Fibroblast of villous mesenchyme (primary cell): ENCODE results near the gene NCEH1. TPM values are rescaled to one million over a fixed set of nuclear protein-coding genes. Genes with fewer than 3 reads are reported as not detected.

Experiments
- DNase-seq: peaks from one replicate; pipeline ENCODE4 v3.0.0-alpha.2; 2010; ENCODE audit warnings: low read depth
- H3K4me3 ChIP-seq: 2 replicates; pipeline ENCODE4 v1.5.1; 2011; ENCODE audit warnings: low read depth, mild to moderate bottlenecking, low read length
- total RNA-seq: library from RNA; depleted of rRNA; stranded (reverse); fragments of >200 nt; gene quantifications from 2 replicates; pipeline ENCODE4 v1.2.3, GENCODE V29; 2012
- TF ChIP-seq, protein P1 (sequence below): IDR thresholded peaks from 2 replicates; pipeline ENCODE4 v1.5.1; 2012; ENCODE audit warnings: low read depth, mild to moderate bottlenecking, low read length; ENCODE audit not compliant: insufficient read depth

The NCEH1 gene
- total RNA-seq, 1 donor: 21.2 TPM

DNA sequence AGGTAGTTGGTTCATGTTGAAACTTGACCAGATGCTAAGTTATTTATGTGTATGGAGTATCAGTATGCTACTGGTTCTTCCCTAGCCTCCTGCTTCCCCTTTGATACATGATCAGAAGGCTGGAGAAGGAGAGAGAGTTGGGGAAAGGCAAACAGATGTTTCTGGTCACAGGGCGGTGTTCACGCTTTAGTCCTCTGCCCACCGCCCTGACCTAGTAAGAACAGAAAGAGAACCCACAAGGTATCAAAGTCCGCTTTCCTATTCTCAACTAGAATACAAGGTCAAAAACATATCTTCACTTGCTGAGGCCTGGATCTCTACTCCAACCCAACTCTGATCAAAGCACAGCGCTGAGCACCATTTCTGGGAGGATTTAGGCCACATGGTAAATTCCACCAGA lies 55.5 kb downstream of the NCEH1 start:
- TF ChIP-seq, protein P1, sequence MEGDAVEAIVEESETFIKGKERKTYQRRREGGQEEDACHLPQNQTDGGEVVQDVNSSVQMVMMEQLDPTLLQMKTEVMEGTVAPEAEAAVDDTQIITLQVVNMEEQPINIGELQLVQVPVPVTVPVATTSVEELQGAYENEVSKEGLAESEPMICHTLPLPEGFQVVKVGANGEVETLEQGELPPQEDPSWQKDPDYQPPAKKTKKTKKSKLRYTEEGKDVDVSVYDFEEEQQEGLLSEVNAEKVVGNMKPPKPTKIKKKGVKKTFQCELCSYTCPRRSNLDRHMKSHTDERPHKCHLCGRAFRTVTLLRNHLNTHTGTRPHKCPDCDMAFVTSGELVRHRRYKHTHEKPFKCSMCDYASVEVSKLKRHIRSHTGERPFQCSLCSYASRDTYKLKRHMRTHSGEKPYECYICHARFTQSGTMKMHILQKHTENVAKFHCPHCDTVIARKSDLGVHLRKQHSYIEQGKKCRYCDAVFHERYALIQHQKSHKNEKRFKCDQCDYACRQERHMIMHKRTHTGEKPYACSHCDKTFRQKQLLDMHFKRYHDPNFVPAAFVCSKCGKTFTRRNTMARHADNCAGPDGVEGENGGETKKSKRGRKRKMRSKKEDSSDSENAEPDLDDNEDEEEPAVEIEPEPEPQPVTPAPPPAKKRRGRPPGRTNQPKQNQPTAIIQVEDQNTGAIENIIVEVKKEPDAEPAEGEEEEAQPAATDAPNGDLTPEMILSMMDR: no peak
- DNase-seq: no peak
- H3K4me3 ChIP-seq: no peak overlapping the region

DNA sequence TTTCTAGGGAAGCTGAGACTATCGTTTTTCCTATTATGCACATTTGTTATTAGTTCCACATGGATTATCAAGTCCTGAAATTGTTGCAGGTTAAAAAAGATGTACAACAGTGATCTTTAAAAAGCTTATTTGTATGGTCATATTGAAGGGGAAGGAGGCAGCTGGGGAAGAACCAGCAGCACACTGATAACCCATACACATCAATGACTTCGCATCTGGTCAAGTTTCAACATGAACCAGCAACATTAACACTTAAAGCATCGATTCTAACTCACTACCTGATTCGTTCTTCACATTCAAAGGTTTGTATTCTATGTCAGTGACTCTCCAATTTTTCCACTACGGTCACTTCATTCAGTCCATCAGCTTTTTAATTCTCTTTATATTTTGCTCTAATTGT lies 56.4 kb downstream of the NCEH1 start:
- no peak overlapping the region for H3K4me3 ChIP-seq
- TF ChIP-seq, protein P1: no peak
- DNase-seq: no peak

DNA sequence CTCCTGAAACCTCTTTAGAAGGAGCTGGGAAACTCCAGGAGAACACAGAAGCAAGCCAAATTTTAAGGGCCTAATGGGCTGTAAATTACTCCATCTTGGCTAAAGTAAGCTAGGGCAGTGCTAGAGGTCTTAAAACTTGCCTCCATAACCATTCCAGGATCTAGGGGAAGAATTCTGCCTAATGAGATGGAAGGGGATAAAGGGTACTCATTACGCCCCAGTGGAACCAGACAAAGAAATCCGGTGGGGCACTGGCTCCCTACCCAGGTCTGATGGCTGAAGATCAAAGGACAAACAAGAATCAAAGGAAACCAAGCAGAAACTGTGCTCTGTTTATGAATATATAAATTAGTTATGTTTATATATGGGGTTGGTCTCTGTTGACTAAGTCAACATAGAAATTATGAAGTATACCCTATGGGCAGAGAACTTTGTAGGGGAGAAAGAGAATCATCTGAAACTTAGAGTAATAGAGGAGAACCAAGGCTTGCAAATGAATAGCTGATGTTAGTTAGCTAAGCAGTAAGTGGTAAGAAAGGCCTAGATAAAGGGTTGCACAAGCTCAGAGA lies 57.8 kb downstream of the NCEH1 start:
- H3K4me3 ChIP-seq: no peak overlapping the region
- DNase-seq: no peak
- TF ChIP-seq, protein P1: no peak

DNA sequence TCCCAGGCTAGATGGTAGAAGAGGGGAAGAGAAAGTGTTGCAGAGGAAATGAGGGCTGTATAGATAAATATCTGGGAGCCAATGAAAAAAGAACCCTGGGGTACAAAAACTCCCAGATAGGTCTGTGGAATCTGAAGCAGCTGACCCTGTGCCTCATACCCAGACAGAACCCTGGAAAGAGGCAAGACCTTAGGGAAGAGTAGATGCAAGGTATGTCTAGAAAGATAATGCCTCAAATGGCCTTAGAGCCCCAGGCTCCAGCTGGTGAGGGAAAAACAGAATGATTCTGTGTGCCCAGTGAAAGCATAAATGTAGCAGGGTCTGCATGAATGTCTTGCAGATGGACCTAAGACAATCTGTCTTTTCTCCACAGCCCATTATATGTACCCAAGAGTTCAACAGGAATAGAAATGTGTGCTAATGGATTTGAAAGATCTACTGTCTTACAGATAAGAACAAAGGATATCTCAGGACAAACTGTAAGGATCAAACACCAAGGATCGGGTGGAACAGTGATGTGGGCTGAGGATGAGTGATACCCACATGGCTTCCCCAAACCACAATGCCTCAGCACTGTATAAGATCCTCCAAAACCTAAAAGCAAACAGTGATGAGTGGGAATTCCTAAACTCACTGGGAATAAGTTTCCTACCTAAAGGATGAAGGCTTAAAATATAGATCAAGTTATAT lies 58.8 kb downstream of the NCEH1 start:
- no peak for DNase-seq
- TF ChIP-seq, protein P1: no peak
- H3K4me3 ChIP-seq: no peak overlapping the region

DNA sequence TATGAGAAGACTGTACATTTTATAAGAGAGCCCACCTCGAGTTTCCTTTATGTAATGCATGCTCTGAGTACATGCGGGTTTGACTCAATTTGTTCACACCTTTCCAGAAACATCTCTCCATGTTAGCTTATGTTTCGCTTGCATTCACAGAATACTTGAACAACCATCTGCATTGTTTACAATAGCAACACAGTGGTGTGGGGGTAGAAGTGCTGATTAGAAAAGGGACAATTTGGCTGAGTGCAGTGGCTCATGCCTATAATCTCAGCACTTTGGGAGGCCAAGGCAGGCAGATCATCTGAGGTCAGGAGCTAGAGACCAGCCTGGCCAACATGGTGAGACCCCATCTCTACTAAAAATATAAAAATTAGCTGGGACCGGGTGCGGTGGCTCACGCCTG lies 60.9 kb downstream of the NCEH1 start:
- TF ChIP-seq, protein P1: no peak
- H3K4me3 ChIP-seq: no peak overlapping the region
- DNase-seq: peak; percentile 34

DNA sequence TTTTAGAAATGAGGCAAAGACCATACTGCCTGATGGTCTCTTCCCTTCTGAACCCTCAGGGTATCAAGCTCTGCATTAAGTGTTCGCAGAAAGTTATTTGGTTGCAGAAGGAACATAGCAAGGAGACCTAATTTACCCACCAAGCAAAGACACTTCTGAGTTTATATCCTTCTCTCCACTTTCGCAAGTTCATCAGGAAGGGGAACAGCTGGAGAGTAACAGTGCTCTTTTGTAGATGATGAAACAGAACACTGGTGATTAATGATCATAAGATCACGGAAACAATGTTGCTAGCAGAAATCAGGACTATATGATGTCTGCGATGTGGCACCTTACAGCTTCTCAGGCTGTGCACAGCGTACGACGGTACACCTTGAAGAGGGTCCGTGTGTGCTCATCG lies 62.1 kb downstream of the NCEH1 start:
- peak; percentile 82 for DNase-seq
- TF ChIP-seq, protein P1: no peak
- H3K4me3 ChIP-seq: no peak overlapping the region
